Mucosa of gallbladder (tissue), 1 donor: Measurements from ENCODE around the gene CD180. TPM values are rescaled to one million over a fixed set of nuclear protein-coding genes. Genes with fewer than 3 reads are reported as not detected.
"Not testable (repeated sequence)": the region's sequence is repeated elsewhere in the genome, so short reads cannot be mapped to it uniquely, and the experiment has no call there.

Experiments used
- DNase-seq: peaks from one replicate; pipeline ENCODE4 v3.0.0-alpha.2; 2020; ENCODE audit warnings: low spot score
- total RNA-seq: library from RNA; stranded (reverse); gene quantifications from one replicate; pipeline ENCODE4 v1.2.1, GENCODE V29; 2021
- donor health status: DM: no; HTN: no; CAD: no.

Gene CD180
- total RNA-seq, 1 donor from 2014 or later: 1.6 TPM

- DNase-seq: no peak
These were observed 8.1 kb downstream of the CD180 start for GRCh38 chr5:67188274-67189078.

GRCh38 chr5:67187006-67187715, 9.4 kb downstream of the CD180 start:
- DNase-seq: no peak

DNA sequence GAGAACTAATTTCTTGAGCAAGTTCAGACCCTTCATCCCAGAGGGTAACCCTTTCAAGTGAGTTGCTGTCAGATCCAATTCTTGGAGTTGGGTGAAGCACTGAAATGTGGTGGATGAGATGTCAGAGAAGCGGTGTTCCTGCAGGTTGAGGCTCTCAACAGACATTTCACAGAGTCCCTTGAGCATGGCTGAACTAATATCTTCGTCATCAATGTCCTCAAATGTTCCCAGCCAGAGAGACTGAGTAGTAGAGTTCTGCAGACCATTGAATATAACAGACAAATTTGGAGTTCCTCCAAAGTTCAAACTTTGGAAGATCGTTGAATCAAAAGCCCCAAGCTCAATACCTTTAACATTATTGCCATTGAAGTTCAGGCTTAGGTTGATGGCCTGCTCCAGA, 12.7 kb downstream of the CD180 start:
- DNase-seq: no peak

GRCh38 chr5:67182301-67182790, 14.3 kb downstream of the CD180 start:
- peak; percentile 40 for DNase-seq

DNA sequence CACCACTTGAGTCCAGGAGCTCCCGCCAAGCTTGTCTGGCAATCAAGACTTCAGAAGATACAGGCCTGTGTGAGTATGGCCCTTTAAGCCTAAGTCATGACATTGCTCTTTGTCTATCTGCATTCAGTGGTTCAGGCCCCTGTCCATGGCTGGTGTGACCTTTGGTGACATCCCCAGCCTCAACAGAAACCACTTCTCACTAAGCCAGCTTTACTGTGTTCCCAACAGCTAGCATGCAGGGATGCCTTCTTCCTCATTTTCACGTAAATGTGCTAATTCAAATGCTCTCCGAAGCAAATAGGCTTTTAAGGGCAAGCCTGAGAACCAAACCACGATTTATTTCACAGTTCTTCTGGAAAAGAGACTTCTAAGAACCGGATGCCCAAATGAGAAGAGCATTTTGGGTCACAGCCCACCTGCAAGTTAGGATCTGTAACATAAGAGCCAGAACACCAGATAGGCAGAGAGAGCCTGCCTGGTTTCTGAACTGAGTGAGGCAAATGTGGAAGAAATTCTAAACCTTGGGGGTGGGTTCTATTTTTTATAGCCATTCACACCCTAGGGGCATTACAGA, 14.9 kb downstream of the CD180 start:
- no peak for DNase-seq

- DNase-seq: no peak
These were observed 16.8 kb downstream of the CD180 start for GRCh38 chr5:67179697-67180361.

- DNase-seq: no peak
These were observed 17.6 kb downstream of the CD180 start for GRCh38 chr5:67178966-67179365.

GRCh38 chr5:67178085-67178484, 18.5 kb downstream of the CD180 start:
- no peak for DNase-seq

DNA sequence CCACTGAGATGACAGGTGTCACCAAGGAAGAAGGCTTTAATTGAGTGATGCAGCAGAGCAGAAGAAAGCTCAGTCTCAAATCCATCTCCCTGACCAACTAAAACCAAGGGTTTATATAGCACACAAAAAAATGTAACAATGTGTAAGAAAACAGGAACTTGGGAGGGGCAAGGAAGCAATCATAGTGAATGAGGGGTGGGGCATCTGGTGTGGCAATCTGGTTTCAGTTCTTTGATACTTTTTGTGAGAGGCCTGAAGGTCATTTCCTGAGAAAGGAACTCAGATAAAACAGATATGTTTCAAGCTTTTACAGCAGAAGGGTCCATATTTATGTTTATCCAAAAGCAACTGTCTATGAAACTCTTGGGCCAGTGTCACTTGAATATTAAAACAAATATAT, 19.7 kb downstream of the CD180 start:
- DNase-seq: no peak

GRCh38 chr5:67173959-67174358, 22.6 kb downstream of the CD180 start:
- DNase-seq: no peak

DNA sequence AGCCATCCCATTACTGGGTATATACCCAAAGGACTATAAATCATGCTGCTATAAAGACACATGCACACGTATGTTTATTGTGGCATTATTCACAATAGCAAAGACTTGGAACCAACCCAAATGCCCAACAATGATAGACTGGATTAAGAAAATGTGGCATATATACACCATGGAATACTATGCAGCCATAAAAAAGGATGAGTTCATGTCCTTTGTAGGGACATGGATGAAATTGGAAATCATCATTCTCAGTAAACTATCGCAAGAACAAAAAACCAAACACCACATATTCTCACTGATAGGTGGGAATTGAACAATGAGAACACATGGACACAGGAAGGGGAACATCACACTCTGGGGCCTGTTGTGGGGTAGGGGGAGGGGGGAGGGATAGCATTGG, 23.2 kb downstream of the CD180 start:
- DNase-seq: not testable (repeated sequence)

DNA sequence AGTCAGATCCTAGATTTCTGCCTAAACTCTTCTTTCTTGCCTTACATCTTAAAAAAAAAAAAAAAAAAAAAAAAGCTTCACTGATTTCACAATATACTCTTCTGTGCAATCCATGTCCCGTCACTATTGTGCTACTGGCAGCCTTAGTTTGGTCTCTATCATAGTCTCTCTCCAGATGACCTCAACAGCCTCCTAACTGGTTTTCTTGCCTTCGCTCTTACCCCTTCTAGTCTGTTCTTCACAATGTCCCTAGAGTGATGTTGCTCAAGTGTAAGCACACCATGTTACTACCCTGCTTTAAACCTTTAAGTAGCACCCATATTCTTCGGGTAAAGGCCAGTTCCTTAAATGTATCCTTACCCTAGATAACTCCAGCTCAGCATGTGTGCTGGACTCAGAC, 25.8 kb downstream of the CD180 start:
- DNase-seq: no peak

DNA sequence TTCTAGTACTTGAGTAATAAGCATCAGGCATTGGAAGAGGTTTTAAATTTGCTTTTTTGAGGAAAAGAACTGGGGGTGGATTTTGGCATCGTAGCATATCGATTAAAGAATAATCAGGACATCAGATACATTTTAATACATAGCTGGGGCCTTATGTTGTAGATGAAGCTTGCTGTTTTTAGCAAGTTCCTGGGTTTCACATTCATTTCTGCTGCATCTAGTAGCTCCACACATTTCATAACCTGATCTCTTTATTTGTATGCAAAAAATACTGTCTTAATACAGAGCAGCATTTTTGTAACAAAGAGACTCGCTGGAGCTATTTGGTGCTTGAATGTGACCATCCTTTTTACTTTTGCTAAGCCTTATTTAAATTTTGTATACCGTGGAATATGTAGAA, 28.5 kb downstream of the CD180 start:
- DNase-seq: no peak

DNA sequence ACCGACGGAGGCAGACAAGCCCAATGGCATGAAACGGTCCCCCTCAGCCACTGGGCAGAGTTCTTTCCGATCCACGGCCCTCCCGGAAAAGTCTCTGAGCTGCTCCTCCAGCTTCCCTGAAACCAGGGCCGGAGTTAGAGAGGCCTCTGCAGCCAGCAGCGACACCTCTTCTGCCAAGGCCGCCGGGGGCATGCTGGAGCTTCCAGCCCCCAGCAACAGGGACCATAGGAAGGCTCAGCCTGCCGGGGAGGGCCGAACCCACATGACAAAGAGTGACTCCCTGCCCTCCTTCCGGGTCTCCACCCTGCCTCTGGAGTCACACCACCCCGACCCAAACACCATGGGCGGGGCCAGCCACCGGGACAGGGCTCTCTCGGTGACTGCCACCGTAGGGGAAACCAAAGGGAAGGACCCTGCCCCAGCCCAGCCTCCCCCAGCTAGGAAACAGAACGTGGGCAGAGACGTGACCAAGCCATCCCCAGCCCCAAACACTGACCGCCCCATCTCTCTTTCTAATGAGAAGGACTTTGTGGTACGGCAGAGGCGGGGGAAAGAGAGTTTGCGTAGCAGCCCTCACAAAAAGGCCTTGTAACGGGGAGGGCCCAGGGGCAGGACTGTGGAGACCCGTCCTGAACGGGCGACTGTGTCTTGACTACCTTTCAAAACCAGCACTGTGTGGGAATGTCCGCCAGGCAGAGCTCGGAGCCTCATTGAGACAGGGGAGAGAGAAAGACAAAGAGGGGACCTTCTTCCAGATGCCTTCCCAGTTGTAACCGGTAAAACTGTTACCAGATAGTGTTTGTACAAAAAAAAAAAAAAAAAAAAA, 29.9 kb downstream of the CD180 start:
- no peak for DNase-seq

DNA sequence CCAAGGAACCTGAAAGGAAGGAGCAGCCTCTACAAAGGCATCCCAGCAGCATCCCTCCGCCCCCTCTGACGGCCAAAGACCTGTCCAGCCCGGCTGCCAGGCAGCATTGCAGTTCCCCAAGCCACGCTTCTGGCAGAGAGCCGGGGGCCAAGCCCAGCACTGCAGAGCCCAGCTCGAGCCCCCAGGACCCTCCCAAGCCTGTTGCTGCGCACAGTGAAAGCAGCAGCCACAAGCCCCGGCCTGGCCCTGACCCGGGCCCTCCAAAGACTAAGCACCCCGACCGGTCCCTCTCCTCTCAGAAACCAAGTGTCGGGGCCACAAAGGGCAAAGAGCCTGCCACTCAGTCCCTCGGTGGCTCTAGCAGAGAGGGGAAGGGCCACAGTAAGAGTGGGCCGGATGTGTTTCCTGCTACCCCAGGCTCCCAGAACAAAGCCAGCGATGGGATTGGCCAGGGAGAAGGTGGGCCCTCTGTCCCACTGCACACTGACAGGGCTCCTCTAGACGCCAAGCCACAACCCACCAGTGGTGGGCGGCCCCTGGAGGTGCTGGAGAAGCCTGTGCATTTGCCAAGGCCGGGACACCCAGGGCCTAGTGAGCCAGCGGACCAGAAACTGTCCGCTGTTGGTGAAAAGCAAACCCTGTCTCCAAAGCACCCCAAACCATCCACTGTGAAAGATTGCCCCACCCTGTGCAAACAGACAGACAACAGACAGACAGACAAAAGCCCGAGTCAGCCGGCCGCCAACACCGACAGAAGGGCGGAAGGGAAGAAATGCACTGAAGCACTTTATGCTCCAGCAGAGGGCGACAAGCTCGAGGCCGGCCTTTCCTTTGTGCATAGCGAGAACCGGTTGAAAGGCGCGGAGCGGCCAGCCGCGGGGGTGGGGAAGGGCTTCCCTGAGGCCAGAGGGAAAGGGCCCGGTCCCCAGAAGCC, 30.8 kb downstream of the CD180 start:
- DNase-seq: peak; percentile 88

- no peak for DNase-seq
These were observed 31.6 kb downstream of the CD180 start for GRCh38 chr5:67164856-67165525.

- no peak for DNase-seq
These were observed 32.6 kb downstream of the CD180 start for GRCh38 chr5:67163863-67164595.

DNA sequence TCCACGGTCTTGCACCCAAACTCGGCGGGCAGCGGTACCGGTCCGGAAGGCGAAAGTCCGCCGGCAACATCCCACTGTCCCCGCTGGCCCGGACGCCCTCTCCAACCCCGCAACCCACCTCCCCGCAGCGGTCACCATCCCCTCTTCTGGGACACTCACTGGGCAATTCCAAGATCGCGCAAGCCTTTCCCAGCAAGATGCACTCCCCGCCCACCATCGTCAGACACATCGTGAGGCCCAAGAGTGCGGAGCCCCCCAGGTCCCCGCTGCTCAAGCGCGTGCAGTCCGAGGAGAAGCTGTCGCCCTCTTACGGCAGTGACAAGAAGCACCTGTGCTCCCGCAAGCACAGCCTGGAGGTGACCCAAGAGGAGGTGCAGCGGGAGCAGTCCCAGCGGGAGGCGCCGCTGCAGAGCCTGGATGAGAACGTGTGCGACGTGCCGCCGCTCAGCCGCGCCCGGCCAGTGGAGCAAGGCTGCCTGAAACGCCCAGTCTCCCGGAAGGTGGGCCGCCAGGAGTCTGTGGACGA, 33.3 kb downstream of the CD180 start:
- no peak for DNase-seq

- no peak for DNase-seq
These were observed 34.8 kb downstream of the CD180 start for GRCh38 chr5:67161767-67162166.
